GM19099 (cell line): ENCODE data around the gene NTRK1.

Experiments
- POLR2A ChIP-seq: IDR thresholded peaks from 3 replicates; pipeline ENCODE4 v1.6.1; 2011; ENCODE audit warnings: low read depth; ENCODE audit not compliant: insufficient read length; ENCODE audit errors: extremely low read depth

NTRK1 gene

DNA sequence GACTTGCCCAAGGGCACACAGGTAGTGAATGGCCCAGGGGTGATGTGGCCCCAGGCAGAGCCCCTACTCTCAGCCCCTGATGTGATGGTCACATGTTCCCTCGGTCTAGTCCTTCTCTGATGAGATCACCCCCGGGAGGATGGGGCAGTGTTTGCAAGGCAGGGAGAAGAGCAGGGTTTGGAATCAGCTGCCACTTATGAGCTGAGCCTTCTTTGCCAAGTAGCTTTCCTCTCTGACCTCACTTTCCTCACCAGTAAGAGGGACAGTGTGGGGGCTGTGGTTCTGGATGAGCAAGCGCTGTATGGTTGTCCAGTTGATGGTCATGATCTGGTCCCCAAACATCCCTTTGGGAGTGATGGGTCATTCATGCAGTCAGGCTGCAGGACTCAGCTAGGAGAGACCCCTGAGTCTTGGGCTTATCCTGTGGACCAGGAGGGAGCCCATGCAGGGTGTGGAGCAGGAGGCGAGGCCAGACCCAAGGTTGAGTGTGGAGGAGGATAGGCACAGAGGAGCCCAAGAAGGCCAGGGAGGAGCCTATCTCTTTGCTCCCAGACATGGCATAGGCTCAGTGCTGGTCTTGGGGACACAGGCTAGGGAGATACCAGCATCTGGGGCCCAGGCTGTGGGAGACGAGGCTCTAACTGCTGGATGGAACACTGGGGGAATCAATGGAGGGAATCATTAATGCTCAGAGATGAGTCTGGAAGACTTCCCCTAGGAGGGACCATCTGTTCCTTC, 16.9 kb downstream of the NTRK1 start:
- no peak for TF ChIP-seq POLR2A

DNA sequence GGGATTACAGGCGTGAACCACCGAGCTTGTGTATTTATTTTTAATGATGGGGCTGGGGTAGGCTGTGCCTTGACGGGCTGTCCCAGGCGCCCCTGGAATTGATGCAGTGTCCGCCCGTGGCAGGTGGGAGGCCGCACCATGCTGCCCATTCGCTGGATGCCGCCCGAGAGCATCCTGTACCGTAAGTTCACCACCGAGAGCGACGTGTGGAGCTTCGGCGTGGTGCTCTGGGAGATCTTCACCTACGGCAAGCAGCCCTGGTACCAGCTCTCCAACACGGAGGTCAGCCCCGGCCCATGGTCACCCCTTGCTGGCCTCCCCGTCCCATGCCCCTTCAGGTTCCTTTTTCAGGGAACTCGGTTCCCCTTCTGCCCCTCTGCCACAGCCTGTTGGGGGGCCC, 19.2 kb downstream of the NTRK1 start:
- no peak for TF ChIP-seq POLR2A

DNA sequence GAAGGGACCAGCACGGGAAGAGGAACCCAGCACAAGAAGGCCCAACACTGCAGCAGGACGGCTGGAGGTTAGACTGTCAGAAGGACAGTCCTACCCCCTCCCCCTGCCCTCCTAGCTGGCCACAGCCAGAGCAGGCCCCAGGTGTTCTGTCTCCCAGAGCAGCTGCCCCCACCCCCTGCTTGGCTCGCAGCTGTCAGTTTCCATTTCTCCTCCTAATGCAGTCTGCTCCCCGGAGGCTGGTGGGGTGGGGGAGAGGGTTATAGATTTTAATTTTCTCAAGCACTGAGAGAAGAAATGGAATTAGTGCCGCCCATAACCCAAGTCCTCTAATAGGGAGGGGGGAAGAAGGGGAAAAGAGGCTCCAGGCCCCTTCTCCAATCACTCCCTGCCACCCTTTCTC, 19.8 kb downstream of the NTRK1 start:
- no peak for TF ChIP-seq POLR2A

GRCh38 chr1:156881101-156881500, 20.4 kb downstream of the NTRK1 start:
- no peak for TF ChIP-seq POLR2A

DNA sequence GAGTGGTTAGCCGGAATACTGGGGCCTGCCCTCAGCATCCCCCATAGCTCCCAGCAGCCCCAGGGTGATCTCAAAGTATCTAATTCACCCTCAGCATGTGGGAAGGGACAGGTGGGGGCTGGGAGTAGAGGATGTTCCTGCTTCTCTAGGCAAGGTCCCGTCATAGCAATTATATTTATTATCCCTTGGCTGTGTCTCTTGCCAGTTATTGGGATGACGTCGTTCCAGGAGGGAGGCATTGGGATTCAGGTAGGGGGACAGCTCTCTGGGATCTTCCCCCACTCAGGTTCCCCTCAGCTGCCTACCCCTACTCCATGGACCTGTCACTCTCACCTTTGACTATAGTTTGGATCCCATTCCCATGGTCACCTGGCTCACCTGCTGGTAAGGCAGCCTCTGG, 21.0 kb downstream of the NTRK1 start:
- TF ChIP-seq POLR2A, result no peak

GRCh38 chr1:156882543-156882942, 21.9 kb downstream of the NTRK1 start:
- TF ChIP-seq POLR2A, result no peak

DNA sequence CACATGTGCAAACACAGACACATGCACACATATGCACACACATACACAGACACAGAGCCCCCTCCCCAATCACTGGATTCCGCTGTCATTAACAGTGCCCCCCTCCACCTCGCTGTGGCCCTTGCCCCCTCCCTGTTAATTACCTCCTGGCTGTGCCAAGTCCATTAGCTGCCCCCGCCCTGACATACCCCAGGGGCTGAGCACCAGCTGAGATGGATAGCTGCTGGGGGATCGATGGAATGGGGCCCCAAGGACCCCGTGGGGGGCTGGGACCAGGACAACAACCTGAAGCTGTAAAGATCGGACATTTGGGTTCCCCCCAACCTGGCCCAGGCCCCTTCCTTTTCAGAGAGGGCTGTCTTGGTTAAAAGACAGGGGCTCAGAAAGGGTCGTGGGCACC, 23.3 kb downstream of the NTRK1 start:
- TF ChIP-seq POLR2A, result no peak

DNA sequence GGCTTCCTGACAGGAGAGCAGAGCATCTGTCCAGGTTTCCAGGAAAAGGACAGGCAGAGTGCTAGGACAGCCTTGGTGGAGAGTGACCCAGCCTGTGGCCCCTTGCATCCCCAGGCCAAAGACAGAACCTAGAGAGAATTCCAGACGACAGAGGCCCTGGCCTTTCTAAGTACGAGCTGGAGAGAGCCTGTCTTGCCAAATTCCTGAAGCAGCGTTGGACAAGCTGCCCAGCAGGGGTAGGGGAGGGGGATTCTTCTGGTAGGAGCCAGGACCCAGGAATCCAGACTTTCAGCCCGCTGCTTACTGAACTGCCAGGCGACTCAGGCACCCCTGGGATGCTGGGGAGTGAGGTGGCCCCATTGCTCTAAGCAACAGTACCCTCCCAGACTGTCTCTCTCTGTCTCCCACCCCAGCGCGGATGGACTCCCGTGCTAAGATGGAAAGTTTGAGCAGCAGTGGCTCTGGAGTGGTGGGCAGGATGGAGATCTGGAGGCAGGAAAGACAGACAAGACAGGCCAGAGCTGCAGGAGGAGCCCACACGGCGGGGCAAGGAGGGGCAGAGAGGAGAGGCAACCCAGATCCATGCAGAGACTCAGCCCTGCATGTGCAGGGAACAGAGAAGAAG, 24.0 kb downstream of the NTRK1 start:
- TF ChIP-seq POLR2A, result no peak

- no peak for TF ChIP-seq POLR2A
Measured at GRCh38 chr1:156885314-156885713, 24.6 kb downstream of the NTRK1 start.

GRCh38 chr1:156885880-156886355, 25.3 kb downstream of the NTRK1 start:
- no peak for TF ChIP-seq POLR2A

- no peak for TF ChIP-seq POLR2A
Measured at GRCh38 chr1:156886583-156887281, 26.1 kb downstream of the NTRK1 start.

DNA sequence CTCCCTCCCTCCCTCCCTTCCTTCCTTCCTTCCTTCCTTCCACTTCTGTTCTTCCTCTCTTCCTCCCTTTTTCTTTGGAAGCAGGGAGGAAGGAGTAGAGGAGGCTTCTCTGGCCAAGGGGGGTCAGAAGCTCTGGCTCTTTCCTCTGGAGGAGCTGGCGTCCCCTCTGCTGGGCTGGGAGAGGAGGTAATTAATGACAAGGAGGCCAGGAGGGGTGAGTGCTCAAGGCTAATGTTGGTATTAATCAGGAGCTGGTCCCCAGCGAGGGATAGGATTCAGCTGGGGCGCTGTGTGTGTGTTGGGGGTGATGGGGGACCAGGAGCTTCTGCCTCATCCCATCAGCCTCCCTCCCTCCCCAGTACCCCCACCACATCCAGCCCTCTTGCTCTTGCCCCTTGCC, 26.7 kb downstream of the NTRK1 start:
- no peak for TF ChIP-seq POLR2A

DNA sequence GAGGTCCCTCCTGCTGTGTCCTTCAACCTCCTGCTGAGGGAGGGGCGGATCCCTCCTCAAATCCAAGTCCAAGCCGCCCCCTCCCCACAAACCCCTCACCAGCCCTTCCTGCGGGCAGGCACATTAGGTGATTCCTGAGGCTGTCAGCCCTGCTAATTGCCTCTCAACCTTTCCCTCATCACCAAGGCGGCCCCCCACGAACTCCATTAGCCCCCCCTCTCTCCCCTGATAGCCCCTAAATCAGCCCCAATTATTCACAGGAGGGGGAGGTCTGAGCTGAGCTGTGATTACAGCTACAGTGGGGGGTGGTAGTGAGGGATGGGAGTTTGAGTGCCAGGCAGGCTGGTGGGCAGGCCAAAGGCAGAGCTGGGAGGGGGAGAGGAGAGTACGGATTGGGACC, 27.1 kb downstream of the NTRK1 start:
- TF ChIP-seq POLR2A, result no peak

DNA sequence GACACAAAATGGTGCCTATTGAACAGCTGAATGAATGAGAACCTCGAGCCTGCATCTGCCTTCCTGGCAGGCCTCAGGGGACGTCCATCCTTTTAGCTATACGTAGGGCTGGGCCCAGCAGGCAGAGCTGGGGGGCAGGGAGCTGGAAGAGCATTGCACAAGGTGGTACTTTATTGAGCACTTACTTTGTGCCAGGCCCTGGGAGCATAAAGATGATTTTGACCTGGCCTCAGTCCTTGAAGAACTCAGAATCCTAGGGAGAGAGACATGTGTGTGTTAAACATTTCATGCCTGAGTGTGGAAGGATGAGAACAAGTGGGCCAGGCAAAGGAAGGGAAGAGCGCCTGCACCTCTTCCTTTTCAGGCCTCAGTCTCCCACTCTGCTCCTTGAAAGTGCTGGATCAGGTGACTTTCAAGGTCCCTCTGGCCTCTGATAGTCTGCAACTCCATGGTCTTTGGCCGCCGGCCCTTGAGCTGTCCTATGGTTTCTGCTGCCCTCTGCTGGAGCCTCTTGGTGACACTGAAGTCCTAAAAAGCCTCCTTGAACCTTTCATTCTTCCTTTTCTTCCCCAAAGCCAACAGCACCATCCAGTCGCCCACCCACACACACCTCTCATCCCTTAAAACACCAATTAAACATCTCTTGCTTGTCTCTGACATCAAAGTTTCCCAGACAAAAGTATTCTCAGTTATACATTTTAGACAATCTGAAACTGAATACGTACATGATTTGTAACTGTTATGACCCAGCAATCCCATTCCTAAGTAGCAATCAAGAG, 29.3 kb downstream of the NTRK1 start:
- TF ChIP-seq POLR2A, result no peak
